Fibroblast of the aortic adventitia (primary cell): ENCODE measurements around the gene MALL. TPM values are rescaled to one million over a fixed set of nuclear protein-coding genes. Genes with fewer than 3 reads are reported as not detected.

ENCODE experiments used
- DNase-seq: peaks from one replicate; pipeline ENCODE4 v3.0.0-alpha.2; 2010; ENCODE audit warnings: low read depth
- H3K4me3 ChIP-seq: 2 replicates; pipeline ENCODE4 v1.5.1; 2011; ENCODE audit warnings: low read depth, mild to moderate bottlenecking, control low read depth, low read length, moderate library complexity
- CTCF ChIP-seq: IDR thresholded peaks from 2 replicates; pipeline ENCODE4 v1.5.1; 2011; ENCODE audit warnings: mild to moderate bottlenecking, low read length, control low read depth, inconsistent platforms; ENCODE audit not compliant: insufficient read depth
- total RNA-seq: library from RNA; depleted of rRNA; stranded (reverse); fragments of >200 nt; gene quantifications from 2 replicates; pipeline ENCODE4 v1.2.3, GENCODE V29; 2012; ENCODE audit warnings: low replicate concordance

Gene MALL
- total RNA-seq, 1 donor, result 442 TPM

GRCh38 chr2:110126906-110127305 is 11.3 kb upstream of the MALL start:
- DNase-seq, result no peak
- H3K4me3 ChIP-seq, result no peak overlapping the region
- TF ChIP-seq CTCF, result no peak

- peak; percentile 40 for DNase-seq
- no peak overlapping the region for H3K4me3 ChIP-seq
- TF ChIP-seq CTCF, result no peak
These were observed 10.6 kb upstream of the MALL start for GRCh38 chr2:110126086-110126773.

GRCh38 chr2:110124939-110125691 is 9.5 kb upstream of the MALL start:
- TF ChIP-seq CTCF, result no peak
- no peak overlapping the region for H3K4me3 ChIP-seq
- DNase-seq, result peak; percentile 69

GRCh38 chr2:110124038-110124825 is 8.6 kb upstream of the MALL start:
- no peak for DNase-seq
- no peak for TF ChIP-seq CTCF
- no peak overlapping the region for H3K4me3 ChIP-seq

GRCh38 chr2:110121592-110121991 is 6.0 kb upstream of the MALL start:
- no peak for TF ChIP-seq CTCF
- no peak for DNase-seq
- H3K4me3 ChIP-seq, result no peak overlapping the region

GRCh38 chr2:110121052-110121334 is 5.4 kb upstream of the MALL start:
- H3K4me3 ChIP-seq, result no peak overlapping the region
- no peak for TF ChIP-seq CTCF
- no peak for DNase-seq
